Upper lobe of left lung (tissue), 6 donors: Measurements from ENCODE around the gene ORMDL3. TPM values are rescaled to one million over a fixed set of nuclear protein-coding genes. Genes with fewer than 3 reads are reported as not detected.

ENCODE experiments used
- ATAC-seq, 2 donors: fragments of 200-7000 bp; cut with Tn5 transposase; one replicate each; pipeline ENCODE4 v1.9.1; 2022; ENCODE audit warnings: mild to moderate bottlenecking in 2 of 2, moderate library complexity in 2 of 2; ENCODE audit not compliant: low FRiP score in 2 of 2
- DNase-seq, 2 donors: peaks; one replicate each; pipeline ENCODE4 v3.0.0-alpha.2; 2019 to 2020
- H3K27ac ChIP-seq, 4 donors: fragments of 200-600 bp; sonication (generic); one replicate each; pipeline ENCODE4 v1.5.1; 2016 to 2019
- H3K27me3 ChIP-seq, 4 donors: fragments of 200-600 bp; sonication (generic); one replicate each; pipeline ENCODE4 v1.5.1; 2017 to 2019
- H3K36me3 ChIP-seq, 4 donors: fragments of 200-600 bp; sonication (generic); one replicate each; pipeline ENCODE4 v1.5.1; 2016 to 2019
- H3K4me1 ChIP-seq, 4 donors: fragments of 200-600 bp; sonication (generic); one replicate each; pipeline ENCODE4 v1.5.1; 2018 to 2019
- H3K4me3 ChIP-seq, 4 donors: fragments of 200-600 bp; sonication (generic); one replicate each; pipeline ENCODE4 v1.5.1; 2017 to 2019; ENCODE audit warnings: mild to moderate bottlenecking in 2 of 4, moderate library complexity in 1 of 4
- H3K9me3 ChIP-seq, 4 donors: fragments of 200-600 bp; sonication (generic); one replicate each; pipeline ENCODE4 v1.5.1; 2018 to 2019
- EP300 ChIP-seq, 4 donors: sonication (generic); formaldehyde crosslinking; IDR thresholded peaks; one replicate each; pipeline ENCODE4 v1.5.1; 2017; ENCODE audit warnings: antibody characterized with exemption in 4 of 4, control low read depth in 2 of 4
- POLR2A ChIP-seq, 4 donors: fragments of 450-650 bp; IDR thresholded peaks; one replicate each; pipeline ENCODE4 v1.5.1; 2016 to 2017; ENCODE audit warnings: antibody characterized with exemption in 4 of 4, mild to moderate bottlenecking in 2 of 4
- POLR2AphosphoS5 ChIP-seq, 2 donors: sonication (generic); formaldehyde crosslinking; IDR thresholded peaks; one replicate each; pipeline ENCODE4 v1.5.1; 2017; ENCODE audit warnings: antibody characterized with exemption in 2 of 2
- WGBS, 2 donors: methylation state at CpG; one replicate each; pipeline ENCODE4 v1.1.5; 2017 to 2018; 5-methylcytosine and 5-hydroxymethylcytosine counted together
- total RNA-seq, 6 donors: library from RNA; depleted of rRNA in 4 of 6; stranded (reverse); fragments of >200 nt in 4 of 6; gene quantifications; one replicate each; pipeline versions ENCODE4 v1.1.0 to v1.2.1, GENCODE V29; 2016 to 2021
- TF ChIP-seq, protein P1 (sequence below), 6 experiments: fragments of 450-650 bp in 4 of 6; fragments of 200-600 bp in 2 of 6; sonication (generic) in 2 of 6; IDR thresholded peaks; one replicate each; pipeline ENCODE4 v1.5.1; 2016 to 2019; ENCODE audit warnings: antibody characterized with exemption in 6 of 6
- donor health status: DM: no; HTN: no; CAD: no; lungs with moderate emphysema.
- donor health status: DM: no; HTN: yes; CAD: no; lungs with severe emphysema.

The ORMDL3 gene
- total RNA-seq, 6 donors from 2014 or later, result 69.9 to 99.6 (median 82.7) TPM

DNA sequence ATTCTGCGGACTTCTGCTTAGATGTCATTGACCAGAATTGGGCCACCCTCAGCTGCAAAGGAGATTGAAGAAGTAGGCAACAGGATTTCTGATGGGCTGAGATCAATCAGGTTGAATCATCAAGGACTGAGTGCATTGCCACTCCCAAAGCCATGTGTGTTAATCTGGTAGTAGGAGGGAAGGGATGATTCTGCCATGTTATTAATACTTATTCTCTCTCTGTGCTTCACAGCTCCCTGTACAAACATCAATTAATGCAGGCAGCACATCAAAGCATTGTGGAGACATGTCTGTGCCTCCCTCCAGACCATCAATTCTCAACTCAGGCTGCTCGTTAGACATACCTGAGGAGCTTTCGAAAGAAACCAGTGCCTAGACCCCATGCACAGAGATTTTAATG, 11.7 kb upstream of the ORMDL3 start:
- Histone ChIP-seq H3K27me3 (no peaks in the 10 kb centered on the region), H3K4me3 (no peak overlapping the region), H3K9me3 (no peaks in the 10 kb centered on the region), H3K36me3 (no peaks in the 10 kb centered on the region), H3K4me1 (peaks cover 3 to 6% (median 3%) of the 10 kb centered on the region in 4 donors), H3K27ac (no peak overlapping the region)
- TF ChIP-seq, protein P1, sequence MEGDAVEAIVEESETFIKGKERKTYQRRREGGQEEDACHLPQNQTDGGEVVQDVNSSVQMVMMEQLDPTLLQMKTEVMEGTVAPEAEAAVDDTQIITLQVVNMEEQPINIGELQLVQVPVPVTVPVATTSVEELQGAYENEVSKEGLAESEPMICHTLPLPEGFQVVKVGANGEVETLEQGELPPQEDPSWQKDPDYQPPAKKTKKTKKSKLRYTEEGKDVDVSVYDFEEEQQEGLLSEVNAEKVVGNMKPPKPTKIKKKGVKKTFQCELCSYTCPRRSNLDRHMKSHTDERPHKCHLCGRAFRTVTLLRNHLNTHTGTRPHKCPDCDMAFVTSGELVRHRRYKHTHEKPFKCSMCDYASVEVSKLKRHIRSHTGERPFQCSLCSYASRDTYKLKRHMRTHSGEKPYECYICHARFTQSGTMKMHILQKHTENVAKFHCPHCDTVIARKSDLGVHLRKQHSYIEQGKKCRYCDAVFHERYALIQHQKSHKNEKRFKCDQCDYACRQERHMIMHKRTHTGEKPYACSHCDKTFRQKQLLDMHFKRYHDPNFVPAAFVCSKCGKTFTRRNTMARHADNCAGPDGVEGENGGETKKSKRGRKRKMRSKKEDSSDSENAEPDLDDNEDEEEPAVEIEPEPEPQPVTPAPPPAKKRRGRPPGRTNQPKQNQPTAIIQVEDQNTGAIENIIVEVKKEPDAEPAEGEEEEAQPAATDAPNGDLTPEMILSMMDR (IDR thresholded peaks at IDR 0.05), result no peak
- no peak for TF ChIP-seq POLR2A (IDR thresholded peaks at IDR 0.05)
- no peak for TF ChIP-seq POLR2AphosphoS5 (IDR thresholded peaks at IDR 0.05)
- TF ChIP-seq EP300 (IDR thresholded peaks at IDR 0.05), result no peak
- ATAC-seq (no peak), DNase-seq (no peak)
- 88 to 94% methylated on average over 3 of the region's 3 CpGs for WGBS, 2 donors

DNA sequence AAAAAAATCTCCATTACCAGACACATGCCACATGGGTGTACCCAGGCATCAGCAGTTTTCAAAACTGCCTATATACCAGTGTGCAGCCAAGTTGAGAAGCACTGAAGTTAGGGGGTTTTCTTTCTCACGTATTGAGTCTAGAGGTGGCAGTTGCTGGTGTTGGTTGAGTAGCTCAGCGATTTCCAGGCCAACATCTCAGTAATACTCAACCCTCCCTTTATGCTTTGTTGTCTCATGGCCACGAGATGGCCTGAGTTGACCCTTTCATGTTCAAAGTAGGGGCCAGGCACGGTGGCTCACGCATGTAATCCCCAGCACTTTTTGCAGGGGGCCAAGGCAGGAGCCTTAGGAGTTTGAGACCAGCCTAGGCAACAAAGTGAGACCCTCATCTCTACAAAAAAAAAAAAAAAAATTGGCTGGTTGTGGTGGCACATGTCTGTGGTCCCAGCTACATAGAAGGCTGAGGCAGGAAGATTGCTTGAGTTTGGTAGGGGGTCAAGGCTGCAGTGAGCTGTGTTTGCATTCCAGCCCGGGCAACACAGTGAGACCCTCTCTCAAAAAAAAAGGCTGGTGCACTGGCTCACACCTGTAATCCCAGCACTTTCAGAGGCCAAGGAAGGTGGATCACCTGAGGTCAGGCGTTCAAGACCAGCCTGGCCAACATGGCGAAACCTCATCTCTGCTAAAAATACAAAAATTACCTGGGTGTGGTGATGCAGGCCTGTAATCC, 10.9 kb upstream of the ORMDL3 start:
- Histone ChIP-seq H3K4me3 (no peak overlapping the region), H3K36me3 (no peaks in the 10 kb centered on the region), H3K4me1 (peaks cover 0 to 6% (median 2%) of the 10 kb centered on the region in 4 donors), H3K9me3 (no peaks in the 10 kb centered on the region), H3K27ac (no peak overlapping the region), H3K27me3 (no peaks in the 10 kb centered on the region)
- DNase-seq (no peak), ATAC-seq (no peak)
- WGBS, 2 donors, result 71 to 77% methylated on average over 8 of the region's 8 CpGs
- TF ChIP-seq POLR2AphosphoS5 (IDR thresholded peaks at IDR 0.05) (no peak), EP300 (IDR thresholded peaks at IDR 0.05) (no peak), POLR2A (IDR thresholded peaks at IDR 0.05) (no peak)
- TF ChIP-seq, protein P1 (IDR thresholded peaks at IDR 0.05), result no peak

DNA sequence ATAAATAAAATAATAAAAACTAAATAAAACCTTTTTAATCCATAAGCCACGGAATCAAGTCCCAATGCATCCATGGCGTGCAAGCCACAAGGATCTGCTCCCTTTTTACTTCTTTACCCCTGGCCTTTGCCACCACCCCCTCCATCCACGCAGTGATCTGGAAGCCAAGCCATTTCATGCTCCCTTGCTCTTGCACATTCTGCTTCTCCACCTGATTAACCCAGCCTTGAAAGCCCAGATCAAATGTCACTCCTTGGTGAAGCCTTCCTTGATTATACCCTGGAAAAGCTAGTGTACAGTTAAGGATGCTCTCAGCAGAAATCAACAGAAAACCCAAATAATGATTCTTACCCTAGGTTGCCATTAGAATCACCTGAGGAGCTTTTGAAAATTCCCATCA, 10.0 kb upstream of the ORMDL3 start:
- ATAC-seq, result no peak
- 96% methylated on average over 3 of the region's 3 CpGs for WGBS, 2 donors
- Histone ChIP-seq H3K27ac (no peak overlapping the region), H3K36me3 (no peaks in the 10 kb centered on the region), H3K4me1 (peaks cover 0 to 6% (median 2%) of the 10 kb centered on the region in 4 donors), H3K4me3 (no peak overlapping the region), H3K27me3 (no peaks in the 10 kb centered on the region), H3K9me3 (no peaks in the 10 kb centered on the region)
- no peak for TF ChIP-seq EP300 (IDR thresholded peaks at IDR 0.05)
- no peak for TF ChIP-seq POLR2A (IDR thresholded peaks at IDR 0.05)
- TF ChIP-seq, protein P1 (IDR thresholded peaks at IDR 0.05), result no peak
- no peak for TF ChIP-seq POLR2AphosphoS5 (IDR thresholded peaks at IDR 0.05)
- DNase-seq, result no peak

DNA sequence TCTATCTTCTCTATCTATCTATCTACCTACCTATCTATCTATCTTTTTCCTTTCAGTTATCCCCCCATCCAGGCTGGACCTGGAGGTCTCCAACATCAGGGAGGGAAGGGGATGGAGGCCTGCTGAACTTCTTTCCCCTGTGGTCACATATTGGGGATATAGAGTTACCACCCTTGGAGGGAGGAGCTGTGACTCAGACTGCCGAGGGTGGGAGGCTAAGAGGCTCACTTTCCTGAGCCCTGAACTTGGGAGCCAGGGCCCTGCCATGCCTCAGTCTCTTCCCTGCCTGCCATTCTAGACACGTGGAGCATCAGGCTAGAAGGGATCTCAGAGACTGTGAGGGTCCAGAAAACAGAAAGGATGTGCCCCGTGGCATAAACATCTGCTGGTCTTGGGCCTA, 8.5 kb upstream of the ORMDL3 start:
- ATAC-seq (no peak), DNase-seq (no peak)
- Histone ChIP-seq H3K9me3 (no peaks in the 10 kb centered on the region), H3K4me3 (no peak overlapping the region), H3K36me3 (no peaks in the 10 kb centered on the region), H3K27me3 (no peaks in the 10 kb centered on the region), H3K4me1 (peaks cover 0 to 6% (median 2%) of the 10 kb centered on the region in 4 donors), H3K27ac (no peak overlapping the region)
- TF ChIP-seq EP300 (IDR thresholded peaks at IDR 0.05) (no peak), POLR2AphosphoS5 (IDR thresholded peaks at IDR 0.05) (no peak), POLR2A (IDR thresholded peaks at IDR 0.05) (no peak)
- WGBS, 2 donors, result 76 to 93% methylated on average over 2 to 3 of the region's 3 CpGs

DNA sequence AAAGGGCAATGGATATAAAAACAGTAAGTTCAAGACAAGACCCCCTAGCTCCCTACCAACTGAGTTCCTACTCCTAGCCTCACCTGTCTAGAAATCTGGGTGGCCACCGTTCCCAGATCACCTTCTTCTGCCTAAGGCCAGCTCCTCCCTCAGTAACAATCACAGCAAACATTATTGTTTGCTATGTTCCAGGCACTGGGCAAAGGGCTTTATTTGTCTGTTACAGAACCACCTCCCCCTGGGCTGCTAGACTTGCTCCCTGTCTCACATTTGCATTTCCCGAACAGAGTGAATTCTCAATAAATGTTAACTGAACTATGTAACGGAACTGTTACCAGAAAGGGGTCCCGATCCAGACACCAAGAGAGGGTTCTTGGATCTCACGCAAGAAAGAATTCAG, 6.9 kb upstream of the ORMDL3 start:
- no peak for DNase-seq
- Histone ChIP-seq H3K9me3 (no peaks in the 10 kb centered on the region), H3K4me3 (no peak overlapping the region), H3K27ac (no peak overlapping the region), H3K4me1 (peaks cover 4 to 7% (median 7%) of the 10 kb centered on the region in 4 donors), H3K27me3 (no peaks in the 10 kb centered on the region), H3K36me3 (no peaks in the 10 kb centered on the region)
- WGBS, 2 donors, result 80 to 82% methylated on average over 5 of the region's 5 CpGs
- ATAC-seq, result no peak
- TF ChIP-seq POLR2AphosphoS5 (IDR thresholded peaks at IDR 0.05), result no peak
- TF ChIP-seq EP300 (IDR thresholded peaks at IDR 0.05), result no peak
- TF ChIP-seq, protein P1 (IDR thresholded peaks at IDR 0.05), result no peak
- no peak for TF ChIP-seq POLR2A (IDR thresholded peaks at IDR 0.05)
